ENCODE results near the gene ZDHHC7.

Gene ZDHHC7

DNA sequence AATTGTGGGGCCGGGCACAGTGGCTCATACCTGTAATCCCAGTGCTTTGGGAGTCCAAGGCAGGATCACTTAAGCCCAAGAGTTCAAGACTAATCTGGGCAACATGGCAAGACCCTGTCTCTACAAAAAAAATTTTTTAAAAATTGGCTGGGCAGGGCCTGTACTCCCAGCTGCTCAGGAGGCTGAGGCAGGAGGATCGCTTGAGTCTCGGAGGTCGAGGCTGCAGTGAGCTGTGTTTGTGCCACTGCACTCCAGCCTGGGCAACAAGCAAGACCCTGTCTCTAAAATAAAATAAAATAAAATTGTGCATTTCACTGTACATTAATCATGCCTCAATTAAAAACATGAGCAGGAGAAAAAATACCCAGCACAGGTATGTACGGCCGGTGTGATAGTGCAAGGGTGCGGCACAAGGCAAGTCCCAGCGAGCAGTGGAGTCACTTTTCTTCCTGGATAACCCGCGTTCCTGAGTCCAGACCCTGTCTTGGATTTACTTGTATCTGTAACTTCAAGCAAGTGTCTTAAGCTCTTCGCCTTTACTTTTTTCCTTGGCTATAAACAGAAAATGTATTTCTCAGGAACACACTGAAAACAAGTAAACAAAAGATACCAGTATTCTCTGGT is 11.4 kb downstream of the ZDHHC7 start:
- no peak for TF ChIP-seq ZFX (IDR thresholded peaks at IDR 0.05; ENCODE audit: borderline replicate concordance)
- TF ChIP-seq, protein P1, sequence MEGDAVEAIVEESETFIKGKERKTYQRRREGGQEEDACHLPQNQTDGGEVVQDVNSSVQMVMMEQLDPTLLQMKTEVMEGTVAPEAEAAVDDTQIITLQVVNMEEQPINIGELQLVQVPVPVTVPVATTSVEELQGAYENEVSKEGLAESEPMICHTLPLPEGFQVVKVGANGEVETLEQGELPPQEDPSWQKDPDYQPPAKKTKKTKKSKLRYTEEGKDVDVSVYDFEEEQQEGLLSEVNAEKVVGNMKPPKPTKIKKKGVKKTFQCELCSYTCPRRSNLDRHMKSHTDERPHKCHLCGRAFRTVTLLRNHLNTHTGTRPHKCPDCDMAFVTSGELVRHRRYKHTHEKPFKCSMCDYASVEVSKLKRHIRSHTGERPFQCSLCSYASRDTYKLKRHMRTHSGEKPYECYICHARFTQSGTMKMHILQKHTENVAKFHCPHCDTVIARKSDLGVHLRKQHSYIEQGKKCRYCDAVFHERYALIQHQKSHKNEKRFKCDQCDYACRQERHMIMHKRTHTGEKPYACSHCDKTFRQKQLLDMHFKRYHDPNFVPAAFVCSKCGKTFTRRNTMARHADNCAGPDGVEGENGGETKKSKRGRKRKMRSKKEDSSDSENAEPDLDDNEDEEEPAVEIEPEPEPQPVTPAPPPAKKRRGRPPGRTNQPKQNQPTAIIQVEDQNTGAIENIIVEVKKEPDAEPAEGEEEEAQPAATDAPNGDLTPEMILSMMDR (IDR thresholded peaks at IDR 0.05) = no peak
- peak overlapping the region; percentile 73 for H3K27ac ChIP-seq

DNA sequence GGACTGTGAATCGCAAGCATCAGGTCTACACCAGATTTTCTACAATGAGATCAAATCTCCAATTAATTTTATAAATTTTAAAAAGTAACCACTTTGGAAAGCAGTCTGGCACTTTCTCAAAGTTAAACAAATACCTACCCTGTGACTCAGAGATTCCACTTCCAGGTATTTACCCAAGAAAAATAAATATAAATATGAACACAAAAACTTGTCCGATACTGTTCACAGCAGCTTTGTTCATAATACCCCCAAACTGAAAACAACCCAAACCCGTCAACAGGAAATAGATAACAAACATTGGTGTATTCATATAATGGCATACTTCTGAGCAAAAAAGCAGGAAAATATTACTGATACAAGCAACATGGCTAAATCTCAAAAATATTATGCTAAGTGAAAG is 12.1 kb downstream of the ZDHHC7 start:
- peak overlapping the region; percentile 73 for H3K27ac ChIP-seq
- no peak for TF ChIP-seq ZFX (IDR thresholded peaks at IDR 0.05; ENCODE audit: borderline replicate concordance)
- TF ChIP-seq, protein P1 (IDR thresholded peaks at IDR 0.05) = no peak

DNA sequence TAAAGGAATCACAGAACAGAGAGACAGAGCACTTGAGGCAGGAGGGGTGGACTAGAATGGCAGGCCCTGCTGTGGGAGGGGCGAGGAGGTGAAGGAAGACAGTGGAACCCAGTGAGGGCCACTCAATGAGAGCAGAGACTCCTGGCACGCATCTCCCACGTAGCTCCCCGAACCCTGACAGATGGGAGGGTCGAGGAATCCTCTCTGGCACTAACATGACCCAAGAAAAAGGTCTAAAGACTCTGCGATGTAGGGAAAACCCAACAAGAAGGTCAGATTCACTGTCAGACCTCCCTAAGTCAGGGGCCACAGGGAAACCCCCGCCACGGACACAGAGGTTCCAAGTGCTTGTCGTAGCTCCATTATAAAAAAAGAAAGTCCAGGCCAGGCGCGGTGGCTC is 15.0 kb downstream of the ZDHHC7 start:
- H3K27ac ChIP-seq = peak overlapping the region; percentile 75; the same call in 1 of the 2 replicates
- TF ChIP-seq ZFX (IDR thresholded peaks at IDR 0.05; ENCODE audit: borderline replicate concordance) = no peak
- TF ChIP-seq, protein P1 (IDR thresholded peaks at IDR 0.05) = no peak

DNA sequence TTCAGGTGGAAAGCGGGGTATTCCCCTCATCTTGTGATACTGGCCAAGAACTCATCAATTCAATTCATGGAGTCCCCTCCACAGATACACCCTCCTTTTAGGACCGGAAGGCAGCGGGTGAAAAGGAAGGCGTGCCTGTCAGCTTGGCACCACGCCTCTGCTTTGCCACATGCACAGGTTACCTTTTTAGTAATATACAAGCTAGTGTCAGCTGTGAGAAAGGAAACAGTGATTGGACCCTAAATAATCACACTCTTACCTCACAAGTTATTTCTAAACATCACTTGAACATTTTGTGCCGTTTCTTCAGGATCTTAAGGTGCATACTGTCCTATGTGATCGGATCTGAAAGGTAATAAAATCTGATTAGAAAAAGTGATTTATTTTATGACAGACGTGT is 15.7 kb downstream of the ZDHHC7 start:
- H3K27ac ChIP-seq = peak overlapping the region; percentile 75
- TF ChIP-seq ZFX (IDR thresholded peaks at IDR 0.05; ENCODE audit: borderline replicate concordance) = no peak
- TF ChIP-seq, protein P1 (IDR thresholded peaks at IDR 0.05) = no peak

DNA sequence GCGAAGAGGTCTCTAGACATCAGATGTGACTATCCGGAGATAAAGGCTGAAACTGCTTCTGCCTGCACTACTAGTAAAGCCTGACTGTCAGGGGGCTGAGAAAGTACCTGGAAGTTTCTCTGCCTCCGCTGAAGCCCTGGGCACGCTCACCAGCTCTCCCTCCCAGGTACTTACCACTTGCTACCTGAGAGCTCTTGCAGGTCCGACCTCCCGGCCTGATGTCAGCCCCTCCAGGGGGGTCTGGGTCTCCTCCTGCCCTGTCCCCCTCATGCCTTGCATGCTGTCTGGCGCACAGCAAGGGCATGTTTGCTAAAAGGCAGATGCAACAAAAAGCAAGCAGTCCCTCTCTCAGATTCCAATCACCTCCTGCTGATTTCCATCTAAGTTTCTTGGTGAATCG is 17.4 kb downstream of the ZDHHC7 start:
- H3K27ac ChIP-seq = peak overlapping the region; percentile 75

DNA sequence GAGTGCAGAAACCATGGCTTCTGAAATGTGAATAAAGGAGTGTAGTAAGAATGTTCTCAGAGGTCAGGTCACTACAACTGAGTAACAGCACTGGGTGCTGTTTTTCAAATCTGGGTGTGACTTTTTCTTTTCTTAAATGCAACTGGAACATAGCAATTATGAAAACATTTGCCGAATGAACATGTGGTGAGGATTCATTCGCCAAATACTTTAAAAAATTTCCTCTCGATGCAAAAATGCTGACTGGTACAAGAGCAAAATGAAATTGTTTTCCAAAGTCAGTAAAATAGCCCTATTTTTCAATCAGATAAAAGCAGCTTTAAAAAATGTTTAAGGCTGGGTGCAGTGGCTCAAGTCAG is 18.6 kb downstream of the ZDHHC7 start:
- TF ChIP-seq, protein P1 (IDR thresholded peaks at IDR 0.05) = no peak
- TF ChIP-seq ZFX (IDR thresholded peaks at IDR 0.05; ENCODE audit: borderline replicate concordance) = no peak
- no peak overlapping the region for H3K27ac ChIP-seq

More for the DNA sequence above, 17.4 kb downstream of the ZDHHC7 start:
- no peak for TF ChIP-seq ZFX (IDR thresholded peaks at IDR 0.05; ENCODE audit: borderline replicate concordance)
- TF ChIP-seq, protein P1 (IDR thresholded peaks at IDR 0.05) = no peak

DNA sequence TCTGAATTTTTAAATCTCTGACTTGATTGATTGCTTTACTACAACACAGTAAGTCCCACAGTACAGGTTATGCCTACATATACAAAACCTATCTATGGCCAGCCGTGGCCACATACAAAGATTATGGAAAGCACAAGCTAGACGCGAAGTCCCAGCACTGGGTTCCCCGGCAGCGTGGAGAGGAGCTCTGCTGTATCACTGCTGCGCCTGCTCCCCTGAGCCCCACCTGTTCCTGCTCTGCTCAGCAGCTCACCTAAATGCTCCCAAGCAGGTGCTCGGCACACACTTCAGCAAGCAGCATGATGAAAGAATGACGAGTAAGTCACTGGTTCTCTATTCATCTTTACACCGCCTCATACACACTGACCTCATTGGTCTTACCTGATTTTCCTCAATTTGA is 20.6 kb downstream of the ZDHHC7 start:
- H3K27ac ChIP-seq = no peak overlapping the region
- TF ChIP-seq, protein P1 (IDR thresholded peaks at IDR 0.05) = no peak
- no peak for TF ChIP-seq ZFX (IDR thresholded peaks at IDR 0.05; ENCODE audit: borderline replicate concordance)
